Mucosa of descending colon (tissue), 3 donors: ENCODE results near the gene CHST11. TPM values are rescaled to one million over a fixed set of nuclear protein-coding genes. Genes with fewer than 3 reads are reported as not detected.

Experiments
- ATAC-seq: fragments of 200-7000 bp; cut with Tn5 transposase; one replicate; pipeline ENCODE4 v1.9.1; 2020; ENCODE audit warnings: mild to moderate bottlenecking, moderate library complexity
- DNase-seq, 3 donors: peaks; one replicate each; pipeline ENCODE4 v3.0.0-alpha.2; 2020
- H3K36me3 ChIP-seq: fragments of 200-600 bp; one replicate; pipeline ENCODE4 v1.8.0; 2021; ENCODE audit warnings: low read depth, mild to moderate bottlenecking
- H3K4me1 ChIP-seq: fragments of 200-600 bp; one replicate; pipeline ENCODE4 v1.8.0; 2021; ENCODE audit warnings: low read depth, mild to moderate bottlenecking
- H3K4me3 ChIP-seq: fragments of 200-600 bp; one replicate; pipeline ENCODE4 v1.8.0; 2021; ENCODE audit warnings: mild to moderate bottlenecking
- H3K9me3 ChIP-seq: fragments of 200-600 bp; one replicate; pipeline ENCODE4 v1.8.0; 2021; ENCODE audit warnings: mild to moderate bottlenecking
- CTCF ChIP-seq: fragments of 200-600 bp; IDR thresholded peaks from one replicate; pipeline ENCODE4 v1.8.0; 2022; ENCODE audit warnings: antibody characterized with exemption, mild to moderate bottlenecking
- intact Hi-C, 2 donors: fragments of 100-400 bp; cut with DNase I in 1 of 2; cut with micrococcal nuclease in 1 of 2; formaldehyde crosslinking; loops; one replicate each; pipeline versions ENCODE4 v1.11.0 to v1.11.1; 2022; cut with DNase I, micrococcal nuclease
- total RNA-seq, 3 donors: library from RNA; stranded (reverse); fragmentation: NEBNext Ultra II Directional in 2 of 3; extraction: Animal tissue kit (Norgen Biotek cat#: 25700) in 2 of 3; gene quantifications; one replicate each; pipeline versions ENCODE4 v1.2.1 to v1.2.4, GENCODE V29; 2021 to 2023
- donor health status: DM: no; HTN: no; CAD: no; lungs with moderate emphysema.
- donor health status: DM: no; HTN: no; CAD: no.
- donor health status: DM: no; HTN: yes; CAD: no.

Gene CHST11
- total RNA-seq, 3 donors from 2014 or later = 3.3 to 15.2 (median 6.6) TPM

- ATAC-seq = no peak
- no peak for DNase-seq
- TF ChIP-seq CTCF = no peak
- intact Hi-C loops = no loop called here
- H3K36me3 ChIP-seq = no peaks in the 10 kb centered on the region
- H3K9me3 ChIP-seq = peaks cover 3% of the 10 kb centered on the region
- no peaks in the 10 kb centered on the region for H3K4me1 ChIP-seq
- H3K4me3 ChIP-seq = no peak overlapping the region
Measured at GRCh38 chr12:104767261-104767660, 310.5 kb downstream of the CHST11 start.

- no peak for DNase-seq
- peaks cover 8% of the 10 kb centered on the region for H3K9me3 ChIP-seq
- no peak for TF ChIP-seq CTCF
- no peak overlapping the region for H3K4me3 ChIP-seq
- no peak for ATAC-seq
- no peaks in the 10 kb centered on the region for H3K4me1 ChIP-seq
- no peaks in the 10 kb centered on the region for H3K36me3 ChIP-seq
- intact Hi-C loops = no loop called here
Measured at GRCh38 chr12:104768033-104768432, 311.3 kb downstream of the CHST11 start.

DNA sequence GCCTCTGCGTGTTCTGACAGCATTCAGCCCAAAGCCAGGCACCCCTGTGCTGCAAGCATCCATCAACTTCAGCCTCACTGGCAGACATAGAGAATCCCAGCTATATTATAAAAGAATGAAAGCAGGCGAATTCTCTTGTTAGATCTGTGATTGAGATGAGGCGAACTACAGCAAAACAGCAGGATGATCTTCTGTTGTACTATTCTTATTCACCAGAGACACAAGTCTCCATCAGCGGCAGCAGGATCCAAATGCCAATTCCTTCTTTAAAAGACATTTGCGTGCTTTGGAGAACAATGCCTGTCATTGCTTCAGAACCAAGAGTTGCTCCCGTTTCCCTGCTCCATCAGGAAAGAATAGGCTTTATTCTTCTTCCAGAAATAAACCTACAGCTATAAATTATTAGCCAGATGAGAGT lies 312.4 kb downstream of the CHST11 start:
- no peak for TF ChIP-seq CTCF
- ATAC-seq (no peak), DNase-seq (no peak)
- Histone ChIP-seq H3K36me3 (no peaks in the 10 kb centered on the region), H3K9me3 (peaks cover 8% of the 10 kb centered on the region), H3K4me1 (no peaks in the 10 kb centered on the region), H3K4me3 (no peak overlapping the region)
- intact Hi-C loops = no loop called here

GRCh38 chr12:104772336-104772735 lies 315.6 kb downstream of the CHST11 start:
- no peaks in the 10 kb centered on the region for H3K4me1 ChIP-seq
- peaks cover 8% of the 10 kb centered on the region for H3K9me3 ChIP-seq
- DNase-seq (no peak), ATAC-seq (no peak)
- no peak for TF ChIP-seq CTCF
- H3K4me3 ChIP-seq = no peak overlapping the region
- intact Hi-C loops = no loop called here
- no peaks in the 10 kb centered on the region for H3K36me3 ChIP-seq

DNA sequence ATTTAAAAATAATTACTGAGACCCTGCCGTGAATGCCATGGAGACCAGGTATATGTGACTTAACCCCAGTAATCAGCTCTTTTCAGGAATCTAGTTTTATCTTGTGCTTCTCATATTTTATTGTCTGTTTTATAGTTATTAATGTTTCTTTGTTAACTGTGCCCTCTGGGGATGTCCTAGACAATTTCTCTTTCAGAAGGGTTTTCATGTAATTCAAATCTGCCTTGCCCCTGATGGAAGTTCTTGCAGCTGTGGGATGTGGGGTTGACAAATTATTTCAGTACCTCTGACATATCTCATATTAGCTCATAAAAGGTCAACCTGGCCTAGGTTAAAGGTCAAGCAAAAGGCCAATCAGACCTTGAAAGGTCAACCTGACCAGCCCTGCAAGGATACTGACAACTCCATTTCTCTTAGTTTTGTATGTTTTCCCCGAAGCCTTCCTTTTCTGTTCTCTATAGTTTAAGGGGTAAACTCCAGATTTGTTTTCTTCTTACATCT lies 319.0 kb downstream of the CHST11 start:
- intact Hi-C loops = no loop called here
- Histone ChIP-seq H3K9me3 (peaks cover 10% of the 10 kb centered on the region), H3K36me3 (no peaks in the 10 kb centered on the region), H3K4me1 (no peaks in the 10 kb centered on the region), H3K4me3 (no peak overlapping the region)
- no peak for DNase-seq
- TF ChIP-seq CTCF = no peak
- ATAC-seq = no peak

GRCh38 chr12:104779134-104779533 lies 322.4 kb downstream of the CHST11 start:
- intact Hi-C loops = no loop called here
- no peak for ATAC-seq
- Histone ChIP-seq H3K4me3 (no peak overlapping the region), H3K4me1 (no peaks in the 10 kb centered on the region), H3K9me3 (peaks cover 4% of the 10 kb centered on the region), H3K36me3 (no peaks in the 10 kb centered on the region)
- DNase-seq = no peak
- TF ChIP-seq CTCF = no peak
